ENCODE measurements around the gene RNASE13.

Gene RNASE13

DNA sequence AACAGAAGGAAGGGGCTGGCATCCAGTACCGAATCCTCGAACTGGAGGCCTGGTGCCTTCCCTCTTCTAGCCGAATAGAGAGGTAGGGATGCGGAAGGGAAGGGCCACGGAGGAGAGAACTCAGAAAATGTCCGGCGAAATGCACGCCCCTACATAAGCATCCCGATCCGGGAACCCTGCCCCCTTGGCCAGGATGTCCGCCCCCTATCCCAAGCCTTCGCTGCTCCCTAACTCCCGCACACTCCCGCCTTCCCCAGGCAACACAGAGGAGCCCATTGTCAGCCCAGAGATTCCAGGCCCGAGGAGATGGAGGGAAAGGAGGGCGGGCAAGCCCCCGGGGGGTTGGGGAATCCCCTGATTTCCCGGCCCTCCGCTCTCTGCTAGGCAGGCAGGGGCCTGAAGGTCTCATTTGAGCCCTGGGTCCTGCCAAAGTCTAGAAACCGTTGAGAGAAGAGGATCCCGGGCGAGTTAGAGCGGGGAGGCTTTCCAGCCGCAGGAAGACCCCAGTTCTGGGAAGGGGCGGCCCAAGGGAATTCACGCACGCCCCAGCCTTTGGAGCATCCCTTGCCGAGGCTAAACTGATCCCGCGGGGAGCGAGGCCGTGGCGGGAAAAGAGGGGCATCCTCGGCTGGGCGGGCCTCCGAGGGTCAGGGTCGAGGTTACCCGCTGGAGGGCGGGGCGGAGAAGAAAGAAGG is 34.9 kb upstream of the RNASE13 start:
- DNase-seq, result peak; percentile 35
- peak overlapping the region; percentile 83 for H3K27ac ChIP-seq

DNA sequence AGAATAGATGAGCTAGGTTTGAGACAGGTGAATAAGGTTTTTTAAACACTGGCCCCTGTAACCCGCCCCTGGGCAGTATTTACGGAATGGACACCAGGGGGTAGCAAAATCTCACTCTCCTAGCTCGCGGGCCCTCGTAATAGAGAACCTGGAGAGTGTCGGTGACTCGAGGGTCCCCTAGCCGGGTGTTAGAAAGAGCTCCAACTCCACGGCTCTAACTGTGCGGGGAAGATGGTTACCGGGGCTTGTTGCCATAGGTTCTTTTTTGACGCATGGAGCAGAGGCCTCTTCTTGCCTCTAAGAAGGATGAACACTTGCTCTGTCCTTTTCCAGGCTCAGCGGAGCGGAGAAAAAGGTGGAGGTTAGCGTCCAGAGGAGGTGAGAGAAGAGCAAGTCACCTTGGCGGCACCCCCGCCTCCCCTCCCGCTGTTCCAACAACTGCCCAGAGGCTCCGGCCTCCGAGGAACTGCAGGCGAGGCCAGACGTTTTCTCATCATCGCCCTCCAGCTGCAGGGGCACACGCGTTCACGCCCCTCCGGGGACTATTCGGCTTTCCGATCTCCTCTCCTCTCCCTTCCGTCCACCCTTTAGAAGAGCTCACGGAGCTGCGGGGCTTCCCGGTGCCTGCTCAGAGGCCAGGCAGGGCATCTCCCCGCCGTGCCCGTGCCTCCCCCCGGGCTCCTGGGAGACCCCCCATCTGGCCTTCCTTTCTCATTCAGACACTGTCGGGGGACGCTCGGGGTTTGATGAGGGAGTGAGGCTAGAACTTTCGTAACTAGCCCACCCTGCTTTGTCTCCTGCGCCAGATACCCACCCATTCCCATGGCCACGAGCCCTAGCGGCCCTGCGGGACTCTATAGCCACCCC is 34.1 kb upstream of the RNASE13 start:
- Histone ChIP-seq H3K27me3 (ENCODE audit: insufficient read depth, low read depth, severe bottlenecking) (no peaks in the 10 kb centered on the region), H3K36me3 (peaks cover 9% of the 10 kb centered on the region), H3K4me3 (ENCODE audit: low read depth, low read length) (peak overlapping the region; percentile 74), H3K27ac (peak overlapping the region; percentile 83; the same call in 1 of the 2 replicates), H3K9me3 (ENCODE audit: severe bottlenecking) (no peaks in the 10 kb centered on the region)
- TF ChIP-seq, protein P1, sequence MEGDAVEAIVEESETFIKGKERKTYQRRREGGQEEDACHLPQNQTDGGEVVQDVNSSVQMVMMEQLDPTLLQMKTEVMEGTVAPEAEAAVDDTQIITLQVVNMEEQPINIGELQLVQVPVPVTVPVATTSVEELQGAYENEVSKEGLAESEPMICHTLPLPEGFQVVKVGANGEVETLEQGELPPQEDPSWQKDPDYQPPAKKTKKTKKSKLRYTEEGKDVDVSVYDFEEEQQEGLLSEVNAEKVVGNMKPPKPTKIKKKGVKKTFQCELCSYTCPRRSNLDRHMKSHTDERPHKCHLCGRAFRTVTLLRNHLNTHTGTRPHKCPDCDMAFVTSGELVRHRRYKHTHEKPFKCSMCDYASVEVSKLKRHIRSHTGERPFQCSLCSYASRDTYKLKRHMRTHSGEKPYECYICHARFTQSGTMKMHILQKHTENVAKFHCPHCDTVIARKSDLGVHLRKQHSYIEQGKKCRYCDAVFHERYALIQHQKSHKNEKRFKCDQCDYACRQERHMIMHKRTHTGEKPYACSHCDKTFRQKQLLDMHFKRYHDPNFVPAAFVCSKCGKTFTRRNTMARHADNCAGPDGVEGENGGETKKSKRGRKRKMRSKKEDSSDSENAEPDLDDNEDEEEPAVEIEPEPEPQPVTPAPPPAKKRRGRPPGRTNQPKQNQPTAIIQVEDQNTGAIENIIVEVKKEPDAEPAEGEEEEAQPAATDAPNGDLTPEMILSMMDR (IDR thresholded peaks at IDR 0.05; ENCODE audit: low read depth, low read length), result peak; percentile 59
- DNase-seq, result peak; percentile 70

More for the DNA sequence above, 34.9 kb upstream of the RNASE13 start:
- TF ChIP-seq, protein P1 (IDR thresholded peaks at IDR 0.05; ENCODE audit: low read depth, low read length), result no peak
- Histone ChIP-seq H3K36me3 (peaks cover 11% of the 10 kb centered on the region), H3K4me3 (ENCODE audit: low read depth, low read length) (peak overlapping the region; percentile 74), H3K27me3 (ENCODE audit: insufficient read depth, low read depth, severe bottlenecking) (no peaks in the 10 kb centered on the region), H3K9me3 (ENCODE audit: severe bottlenecking) (no peaks in the 10 kb centered on the region)

DNA sequence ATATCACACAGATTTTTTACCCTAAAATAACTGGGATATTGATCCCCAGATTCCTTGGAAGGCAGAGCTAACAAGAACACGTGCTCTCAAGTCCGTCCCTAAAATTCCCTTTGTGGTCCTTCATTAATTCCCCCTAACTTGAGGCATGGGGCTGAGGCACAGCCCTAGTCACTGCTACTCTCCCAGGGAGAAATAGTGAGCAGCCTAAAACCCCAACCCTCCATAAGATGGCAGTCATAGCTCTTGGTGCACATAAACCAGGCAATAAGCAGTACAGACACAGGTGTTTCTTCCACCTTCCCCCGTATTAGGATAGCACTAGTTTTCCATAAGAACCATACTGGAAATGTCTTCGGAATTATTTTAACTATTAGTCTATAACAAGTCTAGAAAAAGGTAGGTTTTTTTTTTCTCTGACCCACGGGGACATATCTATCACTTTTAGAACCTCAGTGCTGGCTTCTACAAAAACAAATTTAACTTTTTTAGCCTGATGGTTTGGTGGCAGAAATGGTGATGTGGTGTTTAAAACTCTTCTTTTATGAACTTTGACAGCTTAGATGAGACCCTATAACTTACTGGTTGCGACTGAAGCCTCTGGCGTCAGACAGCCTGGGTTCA is 32.4 kb upstream of the RNASE13 start:
- TF ChIP-seq, protein P1 (IDR thresholded peaks at IDR 0.05; ENCODE audit: low read depth, low read length), result peak; percentile 47
- Histone ChIP-seq H3K27ac (no peak overlapping the region), H3K36me3 (no peaks in the 10 kb centered on the region), H3K4me3 (ENCODE audit: low read depth, low read length) (no peak overlapping the region), H3K9me3 (ENCODE audit: severe bottlenecking) (no peaks in the 10 kb centered on the region), H3K27me3 (ENCODE audit: insufficient read depth, low read depth, severe bottlenecking) (no peaks in the 10 kb centered on the region)
- no peak for DNase-seq

DNA sequence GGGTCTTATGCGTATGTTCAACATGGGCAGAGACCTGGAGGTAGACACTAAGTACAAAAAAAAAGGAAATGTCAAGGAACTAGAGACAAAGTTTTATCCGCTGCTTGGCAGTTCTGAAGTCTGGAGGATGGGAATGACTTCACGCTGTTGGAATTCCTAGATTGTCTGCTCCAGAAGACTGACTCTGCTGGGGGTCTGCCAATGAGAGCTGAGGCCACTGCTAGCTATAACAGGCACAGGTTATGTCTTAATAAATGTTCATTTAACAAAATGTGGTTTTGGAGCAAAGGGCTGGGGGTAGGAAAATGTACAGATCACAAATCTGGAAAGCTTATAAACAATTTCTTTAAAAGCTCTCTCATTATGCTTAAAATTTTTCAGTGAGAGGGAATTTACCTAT is 28.9 kb upstream of the RNASE13 start:
- H3K9me3 ChIP-seq (ENCODE audit: severe bottlenecking), result no peaks in the 10 kb centered on the region
- H3K27ac ChIP-seq, result no peak overlapping the region
- H3K4me3 ChIP-seq (ENCODE audit: low read depth, low read length), result no peak overlapping the region
- H3K36me3 ChIP-seq, result no peaks in the 10 kb centered on the region
- no peak for DNase-seq
- no peaks in the 10 kb centered on the region for H3K27me3 ChIP-seq (ENCODE audit: insufficient read depth, low read depth, severe bottlenecking)
- TF ChIP-seq, protein P1 (IDR thresholded peaks at IDR 0.05; ENCODE audit: low read depth, low read length), result no peak

DNA sequence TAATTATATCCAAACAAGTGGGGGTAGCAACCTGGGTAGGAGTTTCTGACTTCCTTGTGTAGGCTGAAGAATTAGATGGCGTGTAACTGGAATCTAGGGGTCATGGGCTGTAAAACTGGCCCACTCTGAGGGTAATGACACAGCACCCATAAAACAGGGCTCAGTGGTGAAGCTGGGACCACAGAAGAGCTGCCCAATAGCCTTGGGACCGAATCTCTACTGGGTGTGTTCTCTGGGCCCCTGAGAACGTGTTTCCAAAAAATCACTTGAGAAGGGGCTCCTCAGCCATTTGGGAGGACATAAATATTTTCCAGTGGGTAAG is 26.7 kb upstream of the RNASE13 start:
- no peaks in the 10 kb centered on the region for H3K27me3 ChIP-seq (ENCODE audit: insufficient read depth, low read depth, severe bottlenecking)
- no peaks in the 10 kb centered on the region for H3K9me3 ChIP-seq (ENCODE audit: severe bottlenecking)
- no peaks in the 10 kb centered on the region for H3K36me3 ChIP-seq
- TF ChIP-seq, protein P1 (IDR thresholded peaks at IDR 0.05; ENCODE audit: low read depth, low read length), result no peak
- H3K27ac ChIP-seq, result no peak overlapping the region
- no peak overlapping the region for H3K4me3 ChIP-seq (ENCODE audit: low read depth, low read length)
- DNase-seq, result no peak
